G401.6 (cell line): ENCODE data around the gene RASGRP1.

Source experiments
- FAIRE-seq: peaks from 2 replicates; lab custom pipeline; 2012; peaks lifted over from hg19 to GRCh38; lab: Jason Lieb, UNC

The RASGRP1 gene

GRCh38 chr15:38565287-38565670, 665 bp upstream of the RASGRP1 start:
- no peak for FAIRE-seq

- FAIRE-seq: no peak
These were observed 693 bp downstream of the RASGRP1 start for GRCh38 chr15:38563723-38564519.

GRCh38 chr15:38562278-38562677, 2.3 kb downstream of the RASGRP1 start:
- no peak for FAIRE-seq

GRCh38 chr15:38560456-38560926, 4.1 kb downstream of the RASGRP1 start:
- no peak for FAIRE-seq

- FAIRE-seq: no peak
These were observed 4.8 kb downstream of the RASGRP1 start for GRCh38 chr15:38559636-38560307.

GRCh38 chr15:38559131-38559530, 5.5 kb downstream of the RASGRP1 start:
- FAIRE-seq: no peak

GRCh38 chr15:38558372-38559059, 6.1 kb downstream of the RASGRP1 start:
- no peak for FAIRE-seq

GRCh38 chr15:38557921-38558320, 6.7 kb downstream of the RASGRP1 start:
- no peak for FAIRE-seq

GRCh38 chr15:38555686-38556334, 8.8 kb downstream of the RASGRP1 start:
- no peak for FAIRE-seq

GRCh38 chr15:38554354-38554753, 10.3 kb downstream of the RASGRP1 start:
- FAIRE-seq: no peak

- no peak for FAIRE-seq
These were observed 11.5 kb downstream of the RASGRP1 start for GRCh38 chr15:38553071-38553470.

GRCh38 chr15:38551720-38552648, 12.6 kb downstream of the RASGRP1 start:
- FAIRE-seq: no peak

GRCh38 chr15:38549222-38549621, 15.4 kb downstream of the RASGRP1 start:
- no peak for FAIRE-seq

GRCh38 chr15:38547255-38547997, 17.2 kb downstream of the RASGRP1 start:
- FAIRE-seq: no peak

GRCh38 chr15:38545179-38545578, 19.4 kb downstream of the RASGRP1 start:
- no peak for FAIRE-seq

- no peak for FAIRE-seq
These were observed 23.6 kb downstream of the RASGRP1 start for GRCh38 chr15:38541026-38541425.

GRCh38 chr15:38540510-38540909, 24.1 kb downstream of the RASGRP1 start:
- no peak for FAIRE-seq

GRCh38 chr15:38539008-38539343, 25.6 kb downstream of the RASGRP1 start:
- FAIRE-seq: no peak

- no peak for FAIRE-seq
These were observed 26.1 kb downstream of the RASGRP1 start for GRCh38 chr15:38538328-38539007.

- no peak for FAIRE-seq
These were observed 28.4 kb downstream of the RASGRP1 start for GRCh38 chr15:38536201-38536676.
